GM18505 (cell line): Measurements from ENCODE around the gene PRKD3.
"Not testable (repeated sequence)": the region's sequence is repeated elsewhere in the genome, so short reads cannot be mapped to it uniquely, and the experiment has no call there.

Source experiments
- ATAC-seq: cut with Tn5 transposase; IDR thresholded peaks from one replicate; pipeline ENCODE4 v1.9.1; 2021; ENCODE audit not compliant: unreplicated experiment
- POLR2A ChIP-seq: IDR thresholded peaks from 4 replicates; pipeline ENCODE4 v1.6.1; 2011; ENCODE audit warnings: borderline replicate concordance; ENCODE audit not compliant: insufficient read depth, insufficient read length; ENCODE audit errors: extremely low read depth

Gene PRKD3

GRCh38 chr2:37316181-37316580 lies 8.5 kb downstream of the PRKD3 start:
- no peak for ATAC-seq

DNA sequence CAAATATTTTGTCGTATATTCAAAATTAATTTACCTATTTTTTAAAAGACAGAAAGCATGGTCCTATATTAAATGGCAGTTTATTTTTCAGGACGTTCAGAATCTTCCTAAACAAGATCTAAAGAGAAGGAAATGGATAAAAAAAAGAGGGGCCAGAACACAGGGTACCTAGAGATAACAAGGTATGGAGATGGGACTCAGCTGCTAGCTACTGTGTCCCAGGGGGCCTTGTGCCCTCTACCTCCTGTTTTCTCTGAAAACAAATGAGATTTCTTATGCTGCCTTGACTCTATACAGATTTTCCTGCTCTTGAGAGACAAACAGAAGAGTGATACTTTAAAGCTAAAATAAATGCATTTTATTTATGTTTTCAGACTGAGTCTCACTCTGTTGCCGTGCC lies 9.3 kb downstream of the PRKD3 start:
- TF ChIP-seq POLR2A: no peak
- ATAC-seq: no peak

More at GRCh38 chr2:37316181-37316580, 8.5 kb downstream of the PRKD3 start:
- TF ChIP-seq POLR2A: no peak

DNA sequence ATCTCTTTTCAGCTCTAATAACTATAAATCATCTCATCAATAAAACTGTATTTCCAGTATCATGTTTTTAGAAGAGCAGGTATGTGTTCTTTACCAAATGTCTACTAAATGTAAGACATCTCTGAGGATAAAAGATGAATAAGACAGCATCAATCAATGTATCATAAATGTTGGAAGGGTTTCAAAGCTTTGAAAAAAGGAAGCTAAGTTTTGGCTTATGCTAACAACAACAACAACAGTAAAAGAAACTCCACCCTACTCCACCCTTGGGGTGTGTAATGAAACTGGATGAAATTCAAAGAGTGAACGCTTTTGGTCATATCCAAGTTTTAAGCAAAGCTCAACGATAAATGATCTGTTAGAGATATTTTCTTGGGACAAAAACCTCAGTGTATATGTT lies 17.1 kb downstream of the PRKD3 start:
- TF ChIP-seq POLR2A: no peak
- ATAC-seq: no peak

- no peak for ATAC-seq
- TF ChIP-seq POLR2A: no peak
Observed at GRCh38 chr2:37306024-37306423, 18.6 kb downstream of the PRKD3 start.

GRCh38 chr2:37302701-37303252 lies 21.9 kb downstream of the PRKD3 start:
- no peak for ATAC-seq
- no peak for TF ChIP-seq POLR2A

GRCh38 chr2:37301408-37301807 lies 23.2 kb downstream of the PRKD3 start:
- no peak for ATAC-seq
- no peak for TF ChIP-seq POLR2A

DNA sequence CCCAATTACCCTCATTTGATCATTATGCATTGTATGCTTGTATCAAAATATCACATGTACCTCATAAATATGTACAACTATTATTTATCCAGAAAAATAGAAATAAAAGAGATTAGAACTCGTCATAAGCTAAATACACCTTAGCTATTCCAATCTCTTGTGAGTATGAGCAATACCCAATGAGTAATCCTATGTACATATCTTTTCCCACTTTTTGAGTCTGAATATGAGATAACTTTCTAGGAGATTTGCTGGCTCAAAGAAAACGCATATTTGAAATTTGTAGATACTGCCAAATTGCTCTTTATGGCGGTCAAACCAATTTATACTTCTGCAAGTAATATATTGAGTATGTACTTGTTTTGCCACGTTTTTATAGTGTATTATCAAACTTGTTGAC lies 24.1 kb downstream of the PRKD3 start:
- TF ChIP-seq POLR2A: no peak
- ATAC-seq: no peak

GRCh38 chr2:37300146-37300545 lies 24.5 kb downstream of the PRKD3 start:
- no peak for ATAC-seq
- no peak for TF ChIP-seq POLR2A

- TF ChIP-seq POLR2A: no peak
Observed at GRCh38 chr2:37297632-37298031, 27.0 kb downstream of the PRKD3 start.

GRCh38 chr2:37295469-37296073 lies 29.1 kb downstream of the PRKD3 start:
- ATAC-seq: no peak
- TF ChIP-seq POLR2A: no peak

More at GRCh38 chr2:37297632-37298031, 27.0 kb downstream of the PRKD3 start:
- no peak for ATAC-seq

GRCh38 chr2:37294858-37295257 lies 29.8 kb downstream of the PRKD3 start:
- ATAC-seq: not testable (repeated sequence)

DNA sequence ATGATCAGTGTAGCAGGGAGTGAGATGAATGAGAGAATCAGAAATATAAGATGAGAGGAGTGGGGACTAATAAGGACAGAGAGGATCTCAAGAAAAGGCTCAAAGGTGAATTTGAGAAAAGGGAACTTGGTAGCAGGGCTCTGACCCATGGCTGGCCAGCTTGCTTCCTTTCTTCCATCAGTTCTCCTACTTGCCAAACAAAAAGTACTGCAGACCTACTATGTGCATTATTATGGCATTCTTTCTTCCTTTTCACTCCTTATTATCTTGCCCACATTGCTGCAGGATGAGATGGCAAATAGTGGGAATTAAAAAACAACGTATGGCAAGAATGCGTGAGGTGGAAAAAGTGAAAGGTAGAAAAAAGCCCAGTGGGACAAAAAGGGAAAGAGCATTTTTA lies 33.0 kb downstream of the PRKD3 start:
- no peak for ATAC-seq
- no peak for TF ChIP-seq POLR2A

DNA sequence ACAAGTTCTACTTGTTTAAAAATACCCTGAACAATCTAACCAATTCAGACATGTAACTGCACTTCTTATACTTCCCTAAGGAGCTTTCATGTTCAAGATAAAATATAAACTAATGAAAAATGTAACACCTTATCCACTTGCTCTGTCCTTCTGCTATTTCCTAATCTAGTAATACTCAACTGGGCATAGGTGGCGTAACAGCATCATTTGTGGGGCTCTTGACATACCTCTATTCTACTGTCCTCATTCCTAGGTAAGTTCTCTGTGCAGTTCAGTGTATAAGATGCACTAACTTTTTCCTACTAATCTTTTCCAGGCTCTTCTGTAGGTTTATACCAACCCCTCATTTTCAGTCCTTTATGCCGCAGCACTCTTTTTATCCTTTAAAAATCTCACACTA lies 36.7 kb downstream of the PRKD3 start:
- no peak for ATAC-seq
- TF ChIP-seq POLR2A: no peak

- ATAC-seq: no peak
- TF ChIP-seq POLR2A: no peak
Observed at GRCh38 chr2:37284381-37284780, 40.3 kb downstream of the PRKD3 start.

DNA sequence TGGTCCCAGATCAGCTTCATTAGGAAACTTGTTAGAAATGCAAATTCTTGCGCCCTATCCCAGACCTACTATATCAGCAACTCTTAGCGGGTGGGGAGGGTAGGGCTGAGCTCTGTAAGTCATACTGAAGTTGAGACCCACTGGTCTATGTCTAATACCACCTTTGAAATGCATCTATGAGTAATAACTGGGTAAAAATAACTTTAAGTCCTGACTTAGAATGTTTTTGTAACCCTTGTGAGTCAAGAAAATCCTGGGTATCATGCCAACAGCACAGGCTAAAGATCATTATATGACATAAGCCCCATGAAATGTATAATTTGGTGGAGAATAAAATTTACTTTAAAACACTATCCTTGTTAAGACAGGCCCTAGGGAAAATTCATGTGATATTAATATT lies 41.4 kb downstream of the PRKD3 start:
- TF ChIP-seq POLR2A: no peak
- no peak for ATAC-seq
